Endothelial cell of umbilical vein (primary cell): ENCODE data around the gene ARSB. TPM values are rescaled to one million over a fixed set of nuclear protein-coding genes. Genes with fewer than 3 reads are reported as not detected.

Experiments used
- BruUV-seq: library from RNA; stranded (reverse); fragments of 400-500 nt; replicated peaks from 2 replicates; lab custom pipeline; 2021; lab: Mats Ljungman, UMichigan
- CTCF ChIA-PET: fragments of 300-600, 350-600 bp; sonication (Branson Sonifier 250); formaldehyde crosslinking; loops from one replicate; lab custom pipeline; 2021; ENCODE audit warnings: antibody characterized with exemption, inconsistent platforms; lab: Charles Lee
- POLR2A ChIA-PET: fragments of 300-600, 350-600 bp; sonication (Branson Sonifier 250); formaldehyde crosslinking; loops from one replicate; lab custom pipeline; 2021; ENCODE audit warnings: antibody characterized with exemption, inconsistent platforms; lab: Charles Lee
- DNase-seq: peaks from one replicate; pipeline ENCODE4 v3.0.0-alpha.2; 2011; ENCODE audit warnings: low read depth, low spot score
- FAIRE-seq: peaks from 2 replicates; lab custom pipeline; 2011; peaks lifted over from hg19 to GRCh38; lab: Jason Lieb, UNC
- H2AFZ ChIP-seq: 2 replicates; pipeline ENCODE4 v1.6.0; 2012; ENCODE audit warnings: low read depth, low read length, control low read depth, inconsistent platforms
- H3K27ac ChIP-seq: 2 replicates; pipeline ENCODE4 v1.5.1; 2011; ENCODE audit warnings: low read depth, mild to moderate bottlenecking, control low read depth, low read length, moderate library complexity; ENCODE audit not compliant: insufficient read depth
- H3K27me3 ChIP-seq, 2 experiments: 2 replicates each; pipeline versions ENCODE4 v1.6.0 to v1.6.1; 2011; ENCODE audit warnings: low read length in 2 of 2, mixed read lengths in 1 of 2; ENCODE audit not compliant: control insufficient read depth in 2 of 2, insufficient read depth in 2 of 2
- H3K36me3 ChIP-seq, 2 experiments: 2 replicates in 1 of 2; 3 replicates in 1 of 2; pipeline ENCODE4 v1.5.1; 2011; ENCODE audit warnings: low read length in 2 of 2, mild to moderate bottlenecking in 1 of 2, moderate library complexity in 1 of 2; ENCODE audit not compliant: control insufficient read depth in 2 of 2, insufficient read depth in 2 of 2; ENCODE audit errors: extremely low read depth in 1 of 2
- H3K4me1 ChIP-seq: 3 replicates; pipeline ENCODE4 v1.5.1; 2011; ENCODE audit warnings: mild to moderate bottlenecking, low read length; ENCODE audit not compliant: control insufficient read depth, insufficient read depth; ENCODE audit errors: extremely low read depth
- H3K4me2 ChIP-seq: 2 replicates; pipeline ENCODE4 v1.6.1; 2011; ENCODE audit warnings: low read length, control low read depth, mixed read lengths; ENCODE audit not compliant: insufficient read depth
- H3K4me3 ChIP-seq, 3 experiments: fragments of 200-600 bp in 1 of 3; sonication (generic), shearing (Covaris generic) in 1 of 3; replicated peaks in 1 of 3; 2 replicates each; pipeline ENCODE4 v1.5.1; 2011 to 2016; ENCODE audit warnings: control low read depth in 3 of 3, low read length in 3 of 3, mild to moderate bottlenecking in 2 of 3, inconsistent platforms in 1 of 3, low read depth in 1 of 3, moderate library complexity in 1 of 3; ENCODE audit not compliant: insufficient read depth in 1 of 3
- H3K79me2 ChIP-seq: 2 replicates; pipeline ENCODE4 v1.6.0; 2012; ENCODE audit warnings: low read length, inconsistent platforms; ENCODE audit not compliant: control insufficient read depth, insufficient read depth
- H3K9ac ChIP-seq: replicated peaks from 2 replicates; pipeline ENCODE3; 2011; ENCODE audit warnings: low read length, control low read depth; ENCODE audit not compliant: insufficient read depth; ENCODE audit errors: extremely low read depth
- H3K9me1 ChIP-seq: replicated peaks from 3 replicates; pipeline ENCODE4 v1.6.0; 2011; ENCODE audit warnings: mild to moderate bottlenecking, low read length; ENCODE audit not compliant: control insufficient read depth, insufficient read depth; ENCODE audit errors: extremely low read depth
- H3K9me3 ChIP-seq: replicated peaks from 2 replicates; pipeline ENCODE4 v1.5.1; 2012; ENCODE audit warnings: low read length, inconsistent platforms; ENCODE audit not compliant: control insufficient read depth, insufficient read depth
- H4K20me1 ChIP-seq: replicated peaks from 2 replicates; pipeline ENCODE3; 2011; ENCODE audit warnings: mild to moderate bottlenecking, low read length; ENCODE audit not compliant: control insufficient read depth, insufficient read depth; ENCODE audit errors: extremely low read depth
- EZH2 ChIP-seq: IDR thresholded peaks from 2 replicates; pipeline ENCODE4 v1.6.1; 2012; ENCODE audit warnings: borderline replicate concordance, low read depth, mild to moderate bottlenecking, moderate library complexity, low read length, inconsistent platforms; ENCODE audit not compliant: severe bottlenecking
- JUN ChIP-seq: IDR thresholded peaks from 2 replicates; pipeline ENCODE4 v1.6.1; 2011; ENCODE audit warnings: borderline replicate concordance, low read depth; ENCODE audit not compliant: insufficient read length, insufficient read depth
- MYC ChIP-seq: IDR thresholded peaks from one replicate; pipeline ENCODE4 v1.6.1; 2011; ENCODE audit warnings: mild to moderate bottlenecking, low read depth, low read length
- POLR2A ChIP-seq: IDR thresholded peaks from 2 replicates; pipeline ENCODE4 v1.6.1; 2012; ENCODE audit warnings: low read depth, mild to moderate bottlenecking, control low read depth, low read length
- POLR2AphosphoS5 ChIP-seq: IDR thresholded peaks from 2 replicates; pipeline ENCODE4 v1.6.1; 2012; ENCODE audit warnings: low read depth, mild to moderate bottlenecking, control low read depth, low read length, moderate library complexity; ENCODE audit not compliant: insufficient read depth
- dilution Hi-C: fragments of 300-500 bp; cut with MboI; formaldehyde crosslinking; loops from one replicate; pipeline ENCODE4 v1.15.0; 2019; ENCODE audit warnings: low sequenced_read_pairs; ENCODE audit not compliant: extremely low pct_ligation_motif_present
- intact Hi-C: fragments of 100-400 bp; cut with micrococcal nuclease; formaldehyde crosslinking; loops from one replicate; pipeline ENCODE4 v1.10.0; 2022
- polyA plus RNA-seq, 4 experiments: library from polyadenylated mRNA; depleted of rRNA in 3 of 4; stranded (reverse) in 3 of 4; unstranded in 1 of 4; fragments of >200 nt; gene quantifications; 2 replicates each; pipeline versions ENCODE4 v1.2.1 to v1.2.3, GENCODE V29; 2011 to 2012; ENCODE audit warnings: missing spikeins in 1 of 4
- total RNA-seq: library from RNA; stranded (reverse); gene quantifications from 2 replicates; pipeline ENCODE4 v1.2.3, GENCODE V29; 2021
- TF ChIP-seq, protein P1 (sequence below): IDR thresholded peaks from 2 replicates; pipeline ENCODE4 v1.6.1; 2011; ENCODE audit not compliant: insufficient read depth, insufficient read length
- TF ChIP-seq, protein P2 (sequence below), 2 donors: IDR thresholded peaks; 1 replicate in 1 of 2; 2 replicates in 1 of 2; pipeline ENCODE4 v1.5.1; 2011; ENCODE audit warnings: low read length in 2 of 2, mild to moderate bottlenecking in 2 of 2, moderate library complexity in 2 of 2, control low read depth in 1 of 2, inconsistent platforms in 1 of 2, low read depth in 1 of 2; ENCODE audit not compliant: insufficient read depth in 1 of 2; ENCODE audit errors: extremely low read depth in 1 of 2

The ARSB gene
- total and polyA plus RNA-seq, 2 donors (not counting 3 experiments of a cell fraction or from before 2014, with no cell fraction given), result 17.2 to 25.8 TPM

- CTCF ChIA-PET, result interaction anchor here (1.1 to 3.4 kb wide), 3 partner anchors 12 to 21 kb away, joined by 3 to 23 read pairs (median 3); no protein-coding TSS in a partner anchor
- no peaks in the 10 kb centered on the region for H4K20me1 ChIP-seq
- FAIRE-seq (no peak), DNase-seq (no peak)
- H3K27ac ChIP-seq, result no peak overlapping the region
- H3K9ac ChIP-seq, result no peak overlapping the region
- no peaks in the 10 kb centered on the region for H3K27me3 ChIP-seq
- POLR2A ChIA-PET, result no interaction called here
- intact Hi-C loops (no loop called here), dilution Hi-C loops (no loop called here)
- no peaks in the 10 kb centered on the region for H3K9me3 ChIP-seq
- H3K9me1 ChIP-seq, result peaks cover 3% of the 10 kb centered on the region
- no peak overlapping the region for H3K4me3 ChIP-seq
- no peak overlapping the region for H2AFZ ChIP-seq
- no peaks in the 10 kb centered on the region for H3K79me2 ChIP-seq
- no peak overlapping the region for H3K4me2 ChIP-seq
- no peaks in the 10 kb centered on the region for H3K36me3 ChIP-seq
- H3K4me1 ChIP-seq, result no peaks in the 10 kb centered on the region
- no TSS peak for BruUV-seq
- no peak for TF ChIP-seq EZH2
- TF ChIP-seq, protein P1, sequence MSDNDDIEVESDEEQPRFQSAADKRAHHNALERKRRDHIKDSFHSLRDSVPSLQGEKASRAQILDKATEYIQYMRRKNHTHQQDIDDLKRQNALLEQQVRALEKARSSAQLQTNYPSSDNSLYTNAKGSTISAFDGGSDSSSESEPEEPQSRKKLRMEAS, result no peak
- TF ChIP-seq, protein P2, sequence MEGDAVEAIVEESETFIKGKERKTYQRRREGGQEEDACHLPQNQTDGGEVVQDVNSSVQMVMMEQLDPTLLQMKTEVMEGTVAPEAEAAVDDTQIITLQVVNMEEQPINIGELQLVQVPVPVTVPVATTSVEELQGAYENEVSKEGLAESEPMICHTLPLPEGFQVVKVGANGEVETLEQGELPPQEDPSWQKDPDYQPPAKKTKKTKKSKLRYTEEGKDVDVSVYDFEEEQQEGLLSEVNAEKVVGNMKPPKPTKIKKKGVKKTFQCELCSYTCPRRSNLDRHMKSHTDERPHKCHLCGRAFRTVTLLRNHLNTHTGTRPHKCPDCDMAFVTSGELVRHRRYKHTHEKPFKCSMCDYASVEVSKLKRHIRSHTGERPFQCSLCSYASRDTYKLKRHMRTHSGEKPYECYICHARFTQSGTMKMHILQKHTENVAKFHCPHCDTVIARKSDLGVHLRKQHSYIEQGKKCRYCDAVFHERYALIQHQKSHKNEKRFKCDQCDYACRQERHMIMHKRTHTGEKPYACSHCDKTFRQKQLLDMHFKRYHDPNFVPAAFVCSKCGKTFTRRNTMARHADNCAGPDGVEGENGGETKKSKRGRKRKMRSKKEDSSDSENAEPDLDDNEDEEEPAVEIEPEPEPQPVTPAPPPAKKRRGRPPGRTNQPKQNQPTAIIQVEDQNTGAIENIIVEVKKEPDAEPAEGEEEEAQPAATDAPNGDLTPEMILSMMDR (IDR thresholded peaks at IDR 0.05; ENCODE audit: extremely low read depth in 1 of 2, insufficient read depth in 1 of 2, low read depth in 1 of 2, low read length in 2 of 2), result peak in 1 of 2 donors; percentile 13
- TF ChIP-seq POLR2A, result no peak
- no peak for TF ChIP-seq POLR2AphosphoS5
- TF ChIP-seq JUN, result no peak
- TF ChIP-seq MYC, result no peak
Observed at GRCh38 chr5:78920604-78921003, 64.5 kb downstream of the ARSB start.
